MM.1S (cell line): ENCODE results near the gene MGME1.

Source experiments
- CTCF ChIP-seq: fragments of 300-600 bp; sonication (generic); IDR thresholded peaks from 2 replicates; pipeline ENCODE4 v1.5.1; 2016; ENCODE audit warnings: antibody characterized with exemption, low read length, mixed read lengths
- EZH2 ChIP-seq: fragments of 300-600 bp; sonication (generic); optimal IDR thresholded peaks from 2 replicates; pipeline ENCODE3; 2017; ENCODE audit warnings: low read depth, mild to moderate bottlenecking, antibody characterized with exemption, low read length, mixed read lengths
- EZH2phosphoT487 ChIP-seq: fragments of 300-600 bp; sonication (generic); IDR thresholded peaks from 2 replicates; pipeline ENCODE4 v1.6.1; 2018; ENCODE audit warnings: antibody characterized with exemption, low read length

GRCh38 chr20:18032977-18033892, 64.4 kb downstream of the MGME1 start:
- TF ChIP-seq EZH2phosphoT487 (no peak), CTCF (no peak), EZH2 (no peak)
